ENCODE data around the gene SERPINA7. TPM values are rescaled to one million over a fixed set of nuclear protein-coding genes. Genes with fewer than 3 reads are reported as not detected.
"Not testable (repeated sequence)": the region's sequence is repeated elsewhere in the genome, so short reads cannot be mapped to it uniquely, and the experiment has no call there.

The SERPINA7 gene
- total and polyA plus RNA-seq, 8 donors: not detected

- H3K4me1 ChIP-seq: no peaks in the 10 kb centered on the region
- peaks cover 0 to 4% (median 0%) of the 10 kb centered on the region in 3 donors for H3K27me3 ChIP-seq
- no peaks in the 10 kb centered on the region for H3K36me3 ChIP-seq
- no peak overlapping the region for H3K4me3 ChIP-seq
- H3K9me3 ChIP-seq: peaks cover 0 to 26% (median 12%) of the 10 kb centered on the region in 4 donors
- no peak overlapping the region for H3K27ac ChIP-seq
- no peak for DNase-seq
- WGBS, 5 donors: 4 to 38% (median 6%) methylated on average over 1 of the region's 1 CpG
- intact Hi-C loops (cut with DNase I; ENCODE audit: low total_unique reads): no loop called here
- TF ChIP-seq POLR2A (IDR thresholded peaks at IDR 0.05): no peak
- no peak for TF ChIP-seq EP300 (IDR thresholded peaks at IDR 0.05)
- TF ChIP-seq CTCF (IDR thresholded peaks at IDR 0.05): no peak
- TF ChIP-seq POLR2AphosphoS5 (IDR thresholded peaks at IDR 0.05): no peak
Observed at GRCh38 chrX:106007815-106008214, 30.7 kb downstream of the SERPINA7 start.

- no peak overlapping the region for H3K4me3 ChIP-seq
- 27 to 57% (median 32%) methylated on average over 2 of the region's 2 CpGs for WGBS, 5 donors
- H3K4me1 ChIP-seq: no peaks in the 10 kb centered on the region
- no peaks in the 10 kb centered on the region for H3K36me3 ChIP-seq
- TF ChIP-seq EP300 (IDR thresholded peaks at IDR 0.05) (no peak), POLR2A (IDR thresholded peaks at IDR 0.05) (no peak), POLR2AphosphoS5 (IDR thresholded peaks at IDR 0.05) (no peak), CTCF (IDR thresholded peaks at IDR 0.05) (no peak)
- H3K9me3 ChIP-seq: peaks cover 0 to 8% (median 3%) of the 10 kb centered on the region in 4 donors
- no peak overlapping the region for H3K27ac ChIP-seq
- H3K27me3 ChIP-seq: peaks cover 0 to 4% (median 0%) of the 10 kb centered on the region in 3 donors
- intact Hi-C loops (cut with DNase I; ENCODE audit: low total_unique reads): no loop called here
- no peak for DNase-seq
Observed at GRCh38 chrX:106005684-106006083, 32.8 kb downstream of the SERPINA7 start.

- intact Hi-C loops (cut with DNase I; ENCODE audit: low total_unique reads); H3K27ac ChIP-seq; H3K4me3 ChIP-seq; H3K27me3 ChIP-seq; H3K9me3 ChIP-seq; H3K36me3 ChIP-seq; H3K4me1 ChIP-seq; DNase-seq: not testable (repeated sequence)
- 56 to 87% (median 66%) methylated on average over 3 to 5 of the region's 5 CpGs for WGBS, 5 donors
Observed at GRCh38 chrX:106000609-106001008, 37.9 kb downstream of the SERPINA7 start.

GRCh38 chrX:106000203-106000602 is 38.3 kb downstream of the SERPINA7 start:
- TF ChIP-seq POLR2AphosphoS5 (IDR thresholded peaks at IDR 0.05) (no peak), EP300 (IDR thresholded peaks at IDR 0.05) (no peak)
- no peak overlapping the region for H3K4me3 ChIP-seq
- intact Hi-C loops (cut with DNase I; ENCODE audit: low total_unique reads): no loop called here
- H3K27me3 ChIP-seq: peaks cover 0 to 4% (median 0%) of the 10 kb centered on the region in 3 donors
- no peaks in the 10 kb centered on the region for H3K36me3 ChIP-seq
- DNase-seq: no peak
- no peaks in the 10 kb centered on the region for H3K9me3 ChIP-seq
- H3K27ac ChIP-seq: no peak overlapping the region
- no peaks in the 10 kb centered on the region for H3K4me1 ChIP-seq

GRCh38 chrX:105999294-105999693 is 39.2 kb downstream of the SERPINA7 start:
- Histone ChIP-seq H3K36me3 (no peaks in the 10 kb centered on the region), H3K27me3 (no peaks in the 10 kb centered on the region), H3K4me3 (no peak overlapping the region), H3K27ac (no peak overlapping the region), H3K9me3 (no peaks in the 10 kb centered on the region), H3K4me1 (no peaks in the 10 kb centered on the region)
- TF ChIP-seq POLR2AphosphoS5 (IDR thresholded peaks at IDR 0.05): no peak
- no peak for TF ChIP-seq CTCF (IDR thresholded peaks at IDR 0.05)
- TF ChIP-seq EP300 (IDR thresholded peaks at IDR 0.05): no peak
- no peak for TF ChIP-seq POLR2A (IDR thresholded peaks at IDR 0.05)
- no peak for DNase-seq
- 38 to 58% (median 44%) methylated on average over 1 of the region's 1 CpG for WGBS, 5 donors
- intact Hi-C loops (cut with DNase I; ENCODE audit: low total_unique reads): no loop called here

- H3K4me3 ChIP-seq; H3K4me1 ChIP-seq; H3K36me3 ChIP-seq; intact Hi-C loops (cut with DNase I; ENCODE audit: low total_unique reads); H3K27me3 ChIP-seq; H3K9me3 ChIP-seq; DNase-seq; H3K27ac ChIP-seq: not testable (repeated sequence)
- 62 to 83% (median 73%) methylated on average over 5 of the region's 5 CpGs for WGBS, 5 donors
Observed at GRCh38 chrX:105988487-105988886, 50.0 kb downstream of the SERPINA7 start.

Other genes starting within 250 kb of the SERPINA7 start
- gene NRK, start 216.2 kb downstream of the SERPINA7 start, total RNA-seq: 10 to 100 TPM in 1 of 5 donors, 1 to 10 TPM in 1, under 1 TPM in 2, not detected in 1; under 0.01 to 53.8 (median 3.3) TPM
- under 1 TPM; 0.06 to 0.30 (median 0.15) TPM for gene NRK, start 216.2 kb downstream of the SERPINA7 start, polyA plus RNA-seq
- gene PWWP3B, start 129.6 kb upstream of the SERPINA7 start, total RNA-seq: 1 to 10 TPM in 3 of 5 donors, under 1 TPM in 1, not detected in 1; under 0.01 to 4.9 (median 2.9) TPM
- gene PWWP3B, start 129.6 kb upstream of the SERPINA7 start, polyA plus RNA-seq: 1 to 10 TPM in 1 of 3 donors, under 1 TPM in 2; 0.25 to 1.2 (median 0.25) TPM

Data from stomach (tissue), 9 donors.